IMR-90 (cell line): ENCODE data around the gene SHROOM1. TPM values are rescaled to one million over a fixed set of nuclear protein-coding genes. Genes with fewer than 3 reads are reported as not detected.

Source experiments
- ATAC-seq: fragments of 200-7000 bp; cut with Tn5 transposase; 2 replicates; pipeline ENCODE4 v1.9.1; 2020; ENCODE audit warnings: low read depth, mild to moderate bottlenecking, moderate library complexity
- BruUV-seq: library from RNA; stranded (reverse); fragments of 400-500 nt; replicated peaks from 2 replicates; lab custom pipeline; 2021; lab: Mats Ljungman, UMichigan
- CTCF ChIA-PET: fragments of 300-600 bp; formaldehyde crosslinking; extraction: SDS; loops from one replicate; lab custom pipeline; 2021; ENCODE audit warnings: antibody characterized with exemption; lab: Yijun Ruan, JAX
- POLR2A ChIA-PET: fragments of 300-600 bp; sonication (Branson Sonifier 250); formaldehyde crosslinking; loops from one replicate; lab custom pipeline; 2022; ENCODE audit warnings: antibody characterized with exemption; ENCODE audit not compliant: unreplicated experiment; lab: Charles Lee
- DNase-seq: peaks from one replicate; pipeline ENCODE4 v3.0.0; 2013
- H2AFZ ChIP-seq: replicated peaks from 2 replicates; pipeline ENCODE3; 2013; ENCODE audit warnings: low read length, mild to moderate bottlenecking; ENCODE audit not compliant: poor library complexity
- H2AK5ac ChIP-seq: 2 replicates; pipeline ENCODE4 v1.6.1; 2013; ENCODE audit warnings: low read depth, low read length, inconsistent platforms
- H2AK9ac ChIP-seq: replicated peaks from 2 replicates; pipeline ENCODE3; 2013; ENCODE audit warnings: mild to moderate bottlenecking, low read depth, low read length, moderate library complexity; ENCODE audit not compliant: poor library complexity
- H2BK120ac ChIP-seq: 2 replicates; pipeline ENCODE4 v1.6.1; 2013; ENCODE audit warnings: low read depth, low read length, inconsistent platforms
- H2BK15ac ChIP-seq: 3 replicates; pipeline ENCODE4 v1.6.1; 2013; ENCODE audit warnings: low read depth, low read length, inconsistent platforms
- H2BK20ac ChIP-seq: 2 replicates; pipeline ENCODE4 v1.6.1; 2013; ENCODE audit warnings: low read depth, mild to moderate bottlenecking, inconsistent platforms, low read length, moderate library complexity
- H2BK5ac ChIP-seq: 2 replicates; pipeline ENCODE4 v1.6.1; 2013; ENCODE audit warnings: mild to moderate bottlenecking, low read depth, low read length, inconsistent platforms; ENCODE audit not compliant: poor library complexity, severe bottlenecking
- H3K14ac ChIP-seq: replicated peaks from 2 replicates; pipeline ENCODE4 v1.6.1; 2013; ENCODE audit warnings: low read depth, low read length, inconsistent platforms
- H3K18ac ChIP-seq: 2 replicates; pipeline ENCODE4 v1.6.1; 2013; ENCODE audit warnings: low read depth, low read length, control low read depth
- H3K23ac ChIP-seq: 2 replicates; pipeline ENCODE4 v1.6.1; 2013; ENCODE audit warnings: low read depth, low read length, inconsistent platforms
- H3K27ac ChIP-seq: 2 replicates; pipeline ENCODE4 v1.5.1; 2013; ENCODE audit warnings: mild to moderate bottlenecking, control low read depth, low read length; ENCODE audit not compliant: insufficient read depth
- H3K27me3 ChIP-seq: 2 replicates; pipeline ENCODE4 v1.6.1; 2013; ENCODE audit warnings: low read length; ENCODE audit not compliant: control insufficient read depth, insufficient read depth
- H3K36me3 ChIP-seq: 2 replicates; pipeline ENCODE4 v1.6.1; 2013; ENCODE audit warnings: low read length, mixed read lengths; ENCODE audit not compliant: control insufficient read depth, insufficient read depth
- H3K4ac ChIP-seq: 2 replicates; pipeline ENCODE4 v1.6.1; 2013; ENCODE audit warnings: low read depth, low read length, inconsistent platforms
- H3K4me1 ChIP-seq: 2 replicates; pipeline ENCODE4 v1.6.1; 2013; ENCODE audit warnings: low read length, mixed read lengths; ENCODE audit not compliant: control insufficient read depth, insufficient read depth
- H3K4me2 ChIP-seq: 2 replicates; pipeline ENCODE4 v1.6.1; 2013; ENCODE audit warnings: low read depth, mild to moderate bottlenecking, control low read depth, low read length, moderate library complexity
- H3K4me3 ChIP-seq: 2 replicates; pipeline ENCODE4 v1.5.1; 2013; ENCODE audit warnings: low read depth, mild to moderate bottlenecking, control low read depth, low read length, moderate library complexity; ENCODE audit not compliant: insufficient read depth
- H3K56ac ChIP-seq: 2 replicates; pipeline ENCODE4 v1.6.1; 2013; ENCODE audit warnings: low read length, inconsistent platforms; ENCODE audit not compliant: insufficient read depth; ENCODE audit errors: extremely low read depth
- H3K79me1 ChIP-seq, 2 experiments: 2 replicates each; pipeline ENCODE4 v1.6.1; 2013; ENCODE audit warnings: low read length in 2 of 2, inconsistent platforms in 1 of 2, low read depth in 1 of 2
- H3K9ac ChIP-seq: 2 replicates; pipeline ENCODE4 v1.6.1; 2013; ENCODE audit warnings: low read depth, low read length, control low read depth
- H3K9me1 ChIP-seq: 2 replicates; pipeline ENCODE4 v1.6.1; 2013; ENCODE audit warnings: low read length, inconsistent platforms; ENCODE audit not compliant: insufficient read depth
- H3K9me3 ChIP-seq: 2 replicates; pipeline ENCODE4 v1.6.1; 2013; ENCODE audit warnings: low read length; ENCODE audit not compliant: control insufficient read depth, insufficient read depth
- H4K20me1 ChIP-seq: 2 replicates; pipeline ENCODE4 v1.6.1; 2013; ENCODE audit warnings: low read length, inconsistent platforms; ENCODE audit not compliant: insufficient read depth
- H4K5ac ChIP-seq: 2 replicates; pipeline ENCODE4 v1.6.1; 2013; ENCODE audit warnings: mild to moderate bottlenecking, low read depth, low read length, control low read depth
- H4K8ac ChIP-seq, 2 experiments: 2 replicates each; pipeline ENCODE4 v1.6.1; 2013; ENCODE audit warnings: low read depth in 2 of 2, low read length in 2 of 2, control low read depth in 1 of 2, inconsistent platforms in 1 of 2
- H4K91ac ChIP-seq: 2 replicates; pipeline ENCODE4 v1.6.1; 2013; ENCODE audit warnings: low read depth, low read length, inconsistent platforms; ENCODE audit not compliant: insufficient read depth
- CEBPB ChIP-seq: IDR thresholded peaks from 2 replicates; pipeline ENCODE4 v1.6.1; 2012; ENCODE audit warnings: low read depth, low read length, improper control_type of control experiment
- MAFK ChIP-seq: IDR thresholded peaks from 2 replicates; pipeline ENCODE4 v1.6.1; 2012; ENCODE audit warnings: low read depth, low read length, improper control_type of control experiment
- MAZ ChIP-seq: IDR thresholded peaks from 2 replicates; pipeline ENCODE4 v1.6.1; 2012; ENCODE audit warnings: low read depth, mild to moderate bottlenecking, low read length, improper control_type of control experiment, moderate library complexity, borderline replicate concordance
- RAD21 ChIP-seq: IDR thresholded peaks from 2 replicates; pipeline ENCODE4 v1.6.1; 2012; ENCODE audit warnings: low read length, improper control_type of control experiment
- WGBS, 2 experiments: methylation state at CpG; one replicate each; pipeline versions ENCODE4 v1.1.5 to v1.1.7; 2013; ENCODE audit warnings: missing lambda C conversion rate in 2 of 2; ENCODE audit not compliant: insufficient read length in 1 of 2; ENCODE audit errors: extremely low coverage in 2 of 2; 5-methylcytosine and 5-hydroxymethylcytosine counted together
- dilution Hi-C: fragments of 300-500 bp; cut with HindIII; formaldehyde crosslinking; loops from one replicate; pipeline ENCODE4 v1.14.3; 2018; ENCODE audit warnings: low sequenced_read_pairs; ENCODE audit not compliant: unreplicated experiment
- in situ Hi-C: fragments of 300-500 bp; cut with MboI; formaldehyde crosslinking; loops from 3 replicates; pipeline ENCODE4 v1.14.3; 2019; ENCODE audit warnings: low sequenced_read_pairs, inconsistent platforms, mixed read lengths
- intact Hi-C: fragments of 100-400 bp; cut with micrococcal nuclease; formaldehyde crosslinking; loops from 2 replicates; pipeline ENCODE4 v1.10.0; 2022
- polyA plus RNA-seq, 3 experiments: library from polyadenylated mRNA; depleted of rRNA; stranded (reverse); fragments of >200 nt; gene quantifications; 2 replicates each; pipeline ENCODE4 v1.2.3, GENCODE V29; 2012; ENCODE audit warnings: low replicate concordance in 1 of 3
- total RNA-seq: library from RNA; depleted of rRNA; stranded (reverse); fragments of >200 nt; gene quantifications from 2 replicates; pipeline ENCODE4 v1.2.3, GENCODE V29; 2012
- TF ChIP-seq, protein P1 (sequence below): conservative IDR thresholded peaks from 2 replicates; pipeline ENCODE4 v1.5.1; 2012; ENCODE audit warnings: mild to moderate bottlenecking, low read depth, low read length, improper control_type of control experiment

The SHROOM1 gene
- total and polyA plus RNA-seq, 2 of the 4 experiments (the other 2 are of a cell fraction), result 1.4 to 6.3 TPM

- Histone ChIP-seq H2AFZ (no peak overlapping the region), H2AK9ac (no peak overlapping the region), H4K91ac (no peak overlapping the region), H3K4me3 (no peak overlapping the region), H3K18ac (no peak overlapping the region), H4K20me1 (no peaks in the 10 kb centered on the region), H3K27me3 (no peaks in the 10 kb centered on the region), H3K4ac (no peak overlapping the region), H2AK5ac (no peak overlapping the region), H3K14ac (no peak overlapping the region), H3K4me2 (no peak overlapping the region), H3K23ac (no peak overlapping the region), H3K79me1 (no peaks in the 10 kb centered on the region), H2BK120ac (no peak overlapping the region), H2BK5ac (no peak overlapping the region), H3K9me3 (no peaks in the 10 kb centered on the region), H3K27ac (no peak overlapping the region), H3K36me3 (no peaks in the 10 kb centered on the region), H3K56ac (no peak overlapping the region), H3K9ac (no peak overlapping the region), H4K8ac (no peak overlapping the region), H3K4me1 (no peaks in the 10 kb centered on the region), H2BK15ac (no peak overlapping the region), H4K5ac (no peak overlapping the region), H2BK20ac (no peak overlapping the region), H3K9me1 (no peaks in the 10 kb centered on the region)
- intact Hi-C loops (loop anchor here (5.0 kb wide), 1 partner anchor 103 kb away; no protein-coding TSS in a partner anchor), dilution Hi-C loops (no loop called here), in situ Hi-C loops (no loop called here)
- WGBS, 2 experiments, result no CpG with 5 or more reads among the region's 2 CpGs
- ATAC-seq, result no peak
- DNase-seq, result peak; percentile 29
- TF ChIP-seq CEBPB (no peak), RAD21 (no peak), MAFK (no peak), MAZ (no peak)
- TF ChIP-seq, protein P1, sequence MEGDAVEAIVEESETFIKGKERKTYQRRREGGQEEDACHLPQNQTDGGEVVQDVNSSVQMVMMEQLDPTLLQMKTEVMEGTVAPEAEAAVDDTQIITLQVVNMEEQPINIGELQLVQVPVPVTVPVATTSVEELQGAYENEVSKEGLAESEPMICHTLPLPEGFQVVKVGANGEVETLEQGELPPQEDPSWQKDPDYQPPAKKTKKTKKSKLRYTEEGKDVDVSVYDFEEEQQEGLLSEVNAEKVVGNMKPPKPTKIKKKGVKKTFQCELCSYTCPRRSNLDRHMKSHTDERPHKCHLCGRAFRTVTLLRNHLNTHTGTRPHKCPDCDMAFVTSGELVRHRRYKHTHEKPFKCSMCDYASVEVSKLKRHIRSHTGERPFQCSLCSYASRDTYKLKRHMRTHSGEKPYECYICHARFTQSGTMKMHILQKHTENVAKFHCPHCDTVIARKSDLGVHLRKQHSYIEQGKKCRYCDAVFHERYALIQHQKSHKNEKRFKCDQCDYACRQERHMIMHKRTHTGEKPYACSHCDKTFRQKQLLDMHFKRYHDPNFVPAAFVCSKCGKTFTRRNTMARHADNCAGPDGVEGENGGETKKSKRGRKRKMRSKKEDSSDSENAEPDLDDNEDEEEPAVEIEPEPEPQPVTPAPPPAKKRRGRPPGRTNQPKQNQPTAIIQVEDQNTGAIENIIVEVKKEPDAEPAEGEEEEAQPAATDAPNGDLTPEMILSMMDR, result no peak
- ChIA-PET CTCF (no interaction called here), POLR2A (no interaction called here)
- no TSS peak for BruUV-seq
Observed at GRCh38 chr5:132859889-132860437, 29.5 kb upstream of the SHROOM1 start.
